Ovary (tissue), 3 donors: ENCODE measurements around the gene RILPL1.

Experiments
- CTCF ChIP-seq, 3 donors: fragments of 450-650 bp in 2 of 3; fragments of 200-600 bp in 1 of 3; IDR thresholded peaks; one replicate each; pipeline versions ENCODE4 v1.5.1 to v1.8.0; 2016 to 2022; ENCODE audit warnings: antibody characterized with exemption in 3 of 3, mild to moderate bottlenecking in 1 of 3
- EP300 ChIP-seq: sonication (generic); formaldehyde crosslinking; IDR thresholded peaks from one replicate; pipeline ENCODE4 v1.6.1; 2017; ENCODE audit warnings: antibody characterized with exemption
- POLR2A ChIP-seq: fragments of 450-650 bp; IDR thresholded peaks from one replicate; pipeline ENCODE4 v1.6.1; 2017; ENCODE audit warnings: antibody characterized with exemption, mild to moderate bottlenecking, moderate library complexity
- donor health status: DM: no; HTN: no; CAD: no.

- no peak for TF ChIP-seq CTCF (IDR thresholded peaks at IDR 0.05)
- no peak for TF ChIP-seq POLR2A
- no peak for TF ChIP-seq EP300
Observed at GRCh38 chr12:123483602-123484248, 49.8 kb downstream of the RILPL1 start.
